Limb (tissue), 2 donors: ENCODE measurements around the gene ARID2.

Experiments used
- DNase-seq, 2 donors: peaks; one replicate each; pipeline ENCODE4 v3.0.0-alpha.2; 2016; ENCODE audit errors: extremely low spot score in 2 of 2

ARID2 gene, protein sequence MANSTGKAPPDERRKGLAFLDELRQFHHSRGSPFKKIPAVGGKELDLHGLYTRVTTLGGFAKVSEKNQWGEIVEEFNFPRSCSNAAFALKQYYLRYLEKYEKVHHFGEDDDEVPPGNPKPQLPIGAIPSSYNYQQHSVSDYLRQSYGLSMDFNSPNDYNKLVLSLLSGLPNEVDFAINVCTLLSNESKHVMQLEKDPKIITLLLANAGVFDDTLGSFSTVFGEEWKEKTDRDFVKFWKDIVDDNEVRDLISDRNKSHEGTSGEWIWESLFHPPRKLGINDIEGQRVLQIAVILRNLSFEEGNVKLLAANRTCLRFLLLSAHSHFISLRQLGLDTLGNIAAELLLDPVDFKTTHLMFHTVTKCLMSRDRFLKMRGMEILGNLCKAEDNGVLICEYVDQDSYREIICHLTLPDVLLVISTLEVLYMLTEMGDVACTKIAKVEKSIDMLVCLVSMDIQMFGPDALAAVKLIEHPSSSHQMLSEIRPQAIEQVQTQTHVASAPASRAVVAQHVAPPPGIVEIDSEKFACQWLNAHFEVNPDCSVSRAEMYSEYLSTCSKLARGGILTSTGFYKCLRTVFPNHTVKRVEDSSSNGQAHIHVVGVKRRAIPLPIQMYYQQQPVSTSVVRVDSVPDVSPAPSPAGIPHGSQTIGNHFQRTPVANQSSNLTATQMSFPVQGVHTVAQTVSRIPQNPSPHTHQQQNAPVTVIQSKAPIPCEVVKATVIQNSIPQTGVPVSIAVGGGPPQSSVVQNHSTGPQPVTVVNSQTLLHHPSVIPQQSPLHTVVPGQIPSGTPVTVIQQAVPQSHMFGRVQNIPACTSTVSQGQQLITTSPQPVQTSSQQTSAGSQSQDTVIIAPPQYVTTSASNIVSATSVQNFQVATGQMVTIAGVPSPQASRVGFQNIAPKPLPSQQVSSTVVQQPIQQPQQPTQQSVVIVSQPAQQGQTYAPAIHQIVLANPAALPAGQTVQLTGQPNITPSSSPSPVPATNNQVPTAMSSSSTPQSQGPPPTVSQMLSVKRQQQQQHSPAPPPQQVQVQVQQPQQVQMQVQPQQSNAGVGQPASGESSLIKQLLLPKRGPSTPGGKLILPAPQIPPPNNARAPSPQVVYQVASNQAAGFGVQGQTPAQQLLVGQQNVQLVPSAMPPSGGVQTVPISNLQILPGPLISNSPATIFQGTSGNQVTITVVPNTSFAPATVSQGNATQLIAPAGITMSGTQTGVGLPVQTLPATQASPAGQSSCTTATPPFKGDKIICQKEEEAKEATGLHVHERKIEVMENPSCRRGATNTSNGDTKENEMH (N-terminal part only)

DNA sequence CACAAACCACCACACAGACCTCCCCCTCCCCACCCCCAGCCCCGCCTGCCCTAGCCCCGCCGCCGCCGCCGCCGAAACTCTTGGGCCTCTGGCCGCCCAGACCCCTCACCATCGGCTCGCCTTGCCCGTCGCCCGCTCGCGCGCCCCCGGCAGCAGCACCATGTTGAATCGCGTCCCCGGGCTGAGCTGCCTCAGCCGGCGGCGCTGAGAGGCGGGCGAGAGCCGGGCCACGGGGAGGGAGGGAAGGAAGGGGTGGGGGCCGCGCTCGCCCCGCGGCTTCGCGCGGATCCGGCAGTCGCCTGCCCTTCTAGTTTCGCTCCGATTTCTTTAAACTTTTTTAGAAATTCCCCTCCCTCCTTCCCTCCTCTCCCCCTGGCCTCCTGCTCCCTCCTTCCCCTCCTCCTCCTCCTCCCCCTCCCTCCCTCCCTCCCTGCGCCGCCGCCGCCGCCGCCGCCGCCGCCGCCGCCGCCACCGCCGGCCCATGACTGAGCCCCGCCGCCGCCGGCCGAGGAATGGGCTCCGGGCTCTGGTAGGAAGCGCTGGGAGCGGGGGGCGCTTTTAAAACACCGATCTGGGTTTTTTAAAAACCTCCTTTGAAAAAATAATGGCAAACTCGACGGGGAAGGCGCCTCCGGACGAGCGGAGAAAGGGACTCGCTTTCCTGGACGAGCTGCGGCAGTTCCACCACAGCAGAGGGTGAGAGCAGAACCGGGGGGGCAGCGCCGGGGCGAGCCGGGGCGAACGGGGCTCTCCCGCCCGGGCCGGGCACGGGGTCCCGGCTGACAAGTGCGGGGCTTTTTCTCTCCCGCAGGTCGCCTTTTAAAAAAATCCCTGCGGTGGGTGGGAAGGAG, at the start of gene ARID2:
TSS of gene ARID2 (plus strand) at position 474 of the 851 bp plus-strand sequence. CDS start at position 605, 131 bp downstream.
- DNase-seq: peak; percentile 85 to 87

GRCh38 chr12:45680362-45680761, 49.1 kb upstream of the ARID2 start:
- DNase-seq: no peak

GRCh38 chr12:45681465-45681864, 48.0 kb upstream of the ARID2 start:
- no peak for DNase-seq

DNA sequence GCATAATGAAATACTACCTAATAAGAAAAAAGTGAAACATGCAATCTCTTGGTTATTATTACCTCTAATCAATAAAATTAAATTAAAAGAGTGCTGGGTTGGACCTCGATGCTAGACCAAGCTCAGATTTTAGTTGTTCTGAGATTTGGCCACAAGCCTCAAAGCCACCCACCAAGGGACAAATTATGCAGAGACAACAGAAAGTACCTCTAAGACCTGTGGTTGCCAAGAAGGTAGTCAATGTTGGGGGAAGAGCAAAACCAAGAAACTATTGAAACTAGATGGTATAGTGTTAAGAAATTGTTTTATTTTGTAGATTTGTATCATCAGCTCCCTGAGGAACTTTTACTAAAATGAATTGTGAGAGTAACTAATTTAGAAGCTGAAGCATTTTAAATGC, 43.8 kb upstream of the ARID2 start:
- no peak for DNase-seq

- DNase-seq: no peak
Measured at GRCh38 chr12:45687081-45688015, 42.2 kb upstream of the ARID2 start.

DNA sequence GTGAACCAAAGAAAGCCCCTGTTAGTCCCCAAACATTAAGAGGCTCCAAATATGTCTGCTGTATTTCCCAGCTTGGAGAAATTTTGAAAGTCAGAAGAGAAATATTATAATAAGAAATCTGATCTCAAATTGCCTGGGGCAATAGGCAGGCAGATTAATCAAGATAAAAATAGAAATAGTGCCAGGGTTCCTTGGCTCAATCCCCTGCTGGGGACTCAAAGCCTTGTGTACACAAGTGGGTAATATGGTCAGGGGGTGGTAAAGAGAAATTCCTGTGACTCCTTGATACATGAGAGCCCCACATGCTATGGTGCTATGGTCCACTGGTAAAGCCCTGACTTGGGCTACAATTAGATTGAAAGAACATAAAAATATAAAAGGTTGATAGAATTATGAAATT, 41.3 kb upstream of the ARID2 start:
- no peak for DNase-seq

GRCh38 chr12:45695035-45695434, 34.5 kb upstream of the ARID2 start:
- DNase-seq: no peak

DNA sequence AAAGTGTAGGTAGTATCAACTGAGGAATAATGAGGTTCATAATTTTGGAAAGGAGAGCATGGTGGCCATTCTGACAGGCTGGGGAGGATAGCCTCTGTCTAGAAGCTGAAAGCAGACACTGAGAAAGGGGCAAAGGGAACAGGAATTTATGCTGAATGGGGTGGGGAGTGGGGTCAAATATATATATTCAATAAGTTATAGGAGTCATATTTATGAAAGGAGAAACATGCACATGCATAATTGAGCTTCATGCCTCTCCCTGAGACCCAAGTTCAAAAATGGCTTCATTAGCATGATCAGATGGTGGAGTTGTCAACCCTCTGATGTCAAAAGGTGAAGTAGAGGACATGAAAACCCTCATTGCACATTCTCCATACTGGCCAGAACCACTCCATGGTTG, 33.9 kb upstream of the ARID2 start:
- DNase-seq: no peak

GRCh38 chr12:45696049-45696448, 33.5 kb upstream of the ARID2 start:
- no peak for DNase-seq

- no peak for DNase-seq
Measured at GRCh38 chr12:45697371-45697770, 32.1 kb upstream of the ARID2 start.

DNA sequence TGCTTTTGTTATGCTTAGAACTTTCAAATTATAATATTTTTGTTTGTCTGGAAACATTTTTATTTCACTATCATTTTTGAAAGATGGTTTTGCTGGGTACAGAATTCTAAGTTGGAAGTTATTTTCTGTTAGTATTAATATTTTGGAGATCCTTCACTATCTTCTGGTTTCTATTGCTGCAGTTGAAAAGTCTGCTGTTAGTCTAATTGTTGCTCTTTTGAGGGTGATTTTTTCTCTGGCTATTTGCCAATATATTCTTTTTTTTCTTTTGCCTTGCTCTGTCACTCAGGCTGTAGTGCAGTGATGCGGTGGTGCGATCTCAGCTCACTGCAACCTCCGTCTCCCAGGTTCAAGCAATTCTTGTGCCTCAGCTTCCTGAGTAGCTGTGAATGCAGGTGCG, 28.2 kb upstream of the ARID2 start:
- DNase-seq: no peak

DNA sequence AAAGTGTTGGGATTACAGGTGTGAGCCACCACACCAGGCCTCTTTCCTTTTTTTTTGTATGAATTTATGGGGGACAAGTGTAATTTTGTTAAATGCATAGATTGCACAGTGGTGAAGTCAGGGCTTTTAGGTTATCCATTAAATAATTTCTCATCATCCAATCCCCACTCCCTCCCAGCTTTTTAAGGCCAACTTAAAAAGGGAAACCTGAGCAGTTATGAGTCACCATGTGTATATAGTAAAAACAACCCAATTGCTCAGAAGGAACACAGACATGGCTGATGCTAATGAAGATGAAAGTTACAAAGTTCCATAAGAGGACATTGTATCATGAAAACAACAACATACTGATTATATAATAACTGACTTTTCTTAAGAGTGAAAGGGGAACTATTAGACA, 25.6 kb upstream of the ARID2 start:
- DNase-seq: no peak

DNA sequence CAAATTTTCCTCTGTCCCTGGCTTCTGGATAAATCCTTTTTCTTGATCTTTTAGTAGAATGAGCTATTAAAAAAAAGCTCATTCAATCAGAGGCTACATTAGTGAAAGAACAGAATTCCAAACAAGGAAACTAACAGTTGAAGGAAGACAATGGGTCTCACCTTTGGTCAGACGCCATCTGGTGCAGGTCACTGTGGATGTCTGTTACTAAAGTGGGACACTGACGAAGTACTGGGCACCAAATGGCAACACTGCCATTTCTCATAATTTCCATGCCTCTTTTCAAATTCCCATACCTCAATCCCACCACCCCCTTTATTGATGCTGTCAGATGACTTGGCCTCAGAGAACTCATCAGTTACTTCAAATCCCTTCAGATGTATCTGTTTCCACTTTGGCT, 24.5 kb upstream of the ARID2 start:
- DNase-seq: no peak

GRCh38 chr12:45705404-45705803, 24.1 kb upstream of the ARID2 start:
- no peak for DNase-seq

DNA sequence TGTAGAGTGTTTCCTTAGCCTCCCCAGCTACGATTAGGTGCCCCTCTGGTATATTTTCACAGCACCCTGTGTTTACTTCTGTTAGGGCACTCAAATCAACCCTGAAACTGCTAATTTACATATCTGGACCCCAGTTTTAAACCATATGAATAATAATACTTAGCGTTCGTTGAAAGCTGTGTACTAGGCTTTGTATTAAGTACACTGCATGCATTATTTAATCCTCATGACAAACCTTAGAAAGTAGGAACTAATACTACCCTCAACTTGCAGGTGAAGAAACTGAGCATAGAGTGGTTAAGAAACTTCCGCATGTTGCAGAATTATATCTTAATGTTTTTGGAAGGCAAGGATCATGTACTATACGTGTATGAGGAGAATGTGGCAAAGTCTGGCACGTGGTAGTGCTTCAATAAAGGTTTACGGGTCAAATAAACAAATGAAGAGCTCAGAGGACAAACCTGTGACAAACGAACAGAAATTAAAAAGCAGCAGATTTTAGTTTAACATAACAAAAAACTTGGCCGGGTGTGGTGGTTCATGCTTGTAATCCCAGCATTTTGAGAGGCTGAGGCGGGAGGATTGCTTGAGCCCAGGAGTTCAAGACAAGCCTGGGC, 22.2 kb upstream of the ARID2 start:
- DNase-seq: no peak

GRCh38 chr12:45708363-45708762, 21.1 kb upstream of the ARID2 start:
- DNase-seq: no peak

DNA sequence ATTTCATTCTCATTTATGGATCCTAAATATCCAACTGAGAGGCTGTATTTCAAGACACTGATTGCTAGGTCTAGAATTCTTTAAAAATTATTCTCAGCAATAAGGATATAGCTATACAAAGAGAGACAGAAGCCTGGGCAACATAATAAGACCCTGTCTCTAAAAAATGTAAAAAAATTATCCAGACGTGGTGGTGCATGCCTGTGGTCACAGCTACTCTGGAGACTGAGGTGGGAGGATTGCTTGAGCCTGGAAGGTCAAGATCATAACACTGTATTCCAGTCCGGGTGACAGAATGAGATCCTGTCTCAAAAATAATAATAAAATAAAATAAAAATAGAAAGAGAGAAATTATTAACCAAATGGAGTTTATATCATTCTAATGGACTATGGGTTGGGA, 20.6 kb upstream of the ARID2 start:
- DNase-seq: no peak

GRCh38 chr12:45712319-45712718, 17.2 kb upstream of the ARID2 start:
- DNase-seq: no peak

- no peak for DNase-seq
Measured at GRCh38 chr12:45713078-45713477, 16.4 kb upstream of the ARID2 start.
